Measurements from ENCODE around the gene CD83.

DNA sequence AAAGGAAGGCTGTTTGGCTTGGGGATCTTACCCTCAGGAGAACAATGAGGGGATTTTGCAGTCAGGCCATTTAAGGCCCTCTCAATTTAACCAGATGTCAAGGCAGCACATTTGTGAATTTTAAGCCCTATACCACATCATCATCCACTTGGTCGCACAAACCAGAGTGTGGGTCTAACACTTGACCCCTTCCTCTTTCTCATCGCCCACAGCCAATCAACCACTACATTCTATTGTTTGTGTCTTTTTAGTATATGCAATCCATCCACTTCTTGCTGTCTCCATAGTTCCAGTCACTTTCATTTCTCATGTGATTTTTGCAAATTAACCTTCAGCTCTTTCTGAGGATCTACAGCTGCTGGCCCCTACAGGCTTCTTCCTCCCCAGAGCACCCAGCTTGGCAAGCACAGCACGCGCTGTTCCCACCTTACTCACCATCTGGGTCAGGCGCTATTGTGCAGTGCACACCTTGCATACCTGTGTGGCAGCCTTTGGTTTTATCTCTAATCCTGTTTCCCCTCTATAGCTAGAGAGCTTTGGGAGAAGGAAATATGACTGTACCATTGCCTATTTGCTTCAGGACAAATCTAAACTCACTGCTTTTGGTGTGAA is 32.3 kb upstream of the CD83 start:
- TF ChIP-seq KAT7 (CRISPR knock-in tag; IDR thresholded peaks at IDR 0.05; ENCODE audit: borderline replicate concordance) (no peak), CTCF (IDR thresholded peaks at IDR 0.05) (no peak), ZNF232 (CRISPR knock-in tag; IDR thresholded peaks at IDR 0.05) (no peak), MLX (CRISPR knock-in tag; IDR thresholded peaks at IDR 0.05) (no peak), FOXK1 (CRISPR knock-in tag; IDR thresholded peaks at IDR 0.05) (no peak)
- TF ChIP-seq, protein P1, sequence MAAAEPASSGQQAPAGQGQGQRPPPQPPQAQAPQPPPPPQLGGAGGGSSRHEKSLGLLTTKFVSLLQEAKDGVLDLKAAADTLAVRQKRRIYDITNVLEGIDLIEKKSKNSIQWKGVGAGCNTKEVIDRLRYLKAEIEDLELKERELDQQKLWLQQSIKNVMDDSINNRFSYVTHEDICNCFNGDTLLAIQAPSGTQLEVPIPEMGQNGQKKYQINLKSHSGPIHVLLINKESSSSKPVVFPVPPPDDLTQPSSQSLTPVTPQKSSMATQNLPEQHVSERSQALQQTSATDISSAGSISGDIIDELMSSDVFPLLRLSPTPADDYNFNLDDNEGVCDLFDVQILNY (CRISPR knock-in tag; IDR thresholded peaks at IDR 0.05): no peak
- TF ChIP-seq, protein P2, sequence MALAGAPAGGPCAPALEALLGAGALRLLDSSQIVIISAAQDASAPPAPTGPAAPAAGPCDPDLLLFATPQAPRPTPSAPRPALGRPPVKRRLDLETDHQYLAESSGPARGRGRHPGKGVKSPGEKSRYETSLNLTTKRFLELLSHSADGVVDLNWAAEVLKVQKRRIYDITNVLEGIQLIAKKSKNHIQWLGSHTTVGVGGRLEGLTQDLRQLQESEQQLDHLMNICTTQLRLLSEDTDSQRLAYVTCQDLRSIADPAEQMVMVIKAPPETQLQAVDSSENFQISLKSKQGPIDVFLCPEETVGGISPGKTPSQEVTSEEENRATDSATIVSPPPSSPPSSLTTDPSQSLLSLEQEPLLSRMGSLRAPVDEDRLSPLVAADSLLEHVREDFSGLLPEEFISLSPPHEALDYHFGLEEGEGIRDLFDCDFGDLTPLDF (CRISPR knock-in tag; IDR thresholded peaks at IDR 0.05): no peak

Measured in WTC11 (cell line).